ENCODE measurements around the gene PHACTR1. TPM values are rescaled to one million over a fixed set of nuclear protein-coding genes. Genes with fewer than 3 reads are reported as not detected.

The PHACTR1 gene
- total RNA-seq, 1 donor from 2014 or later: 8.5 TPM

DNA sequence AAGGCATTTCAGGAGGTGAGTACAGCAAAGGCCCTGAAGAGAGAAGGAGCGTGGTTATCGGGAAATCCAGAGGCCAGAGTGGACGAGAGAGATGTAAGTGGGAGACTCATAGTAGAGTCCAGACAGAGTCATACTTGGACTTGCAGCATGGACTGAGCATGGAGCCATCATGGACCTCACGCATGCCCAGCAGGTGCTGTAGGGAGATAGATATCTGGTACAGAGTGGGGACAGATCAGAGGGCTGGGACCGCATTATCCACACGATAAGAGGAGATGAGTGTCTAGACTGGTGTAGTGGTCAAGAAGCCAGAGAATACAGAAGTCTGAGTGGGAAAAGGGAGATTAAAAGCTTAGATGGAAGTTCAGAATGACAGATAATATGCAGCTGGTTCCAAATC, 484.8 kb downstream of the PHACTR1 start:
- Histone ChIP-seq H3K4me2 (ENCODE audit: low read length) (no peak overlapping the region), H3K27me3 (ENCODE audit: insufficient read depth, low read length) (no peaks in the 10 kb centered on the region), H2AFZ (ENCODE audit: low read depth, low read length) (no peak overlapping the region), H3K9ac (ENCODE audit: low read length) (no peak overlapping the region), H3K36me3 (ENCODE audit: insufficient read depth, low read length) (no peaks in the 10 kb centered on the region), H3K4me1 (ENCODE audit: insufficient read depth, low read length) (no peaks in the 10 kb centered on the region), H3K27ac (ENCODE audit: low read depth, low read length) (no peak overlapping the region), H3K4me3 (ENCODE audit: insufficient read depth, low read depth, low read length) (no peak overlapping the region), H4K20me1 (ENCODE audit: insufficient read depth, low read length) (no peaks in the 10 kb centered on the region), H3K79me2 (ENCODE audit: insufficient read depth, low read length) (no peaks in the 10 kb centered on the region), H3K9me3 (ENCODE audit: insufficient read depth, low read depth, low read length) (no peaks in the 10 kb centered on the region)
- Mint-ChIP-seq H3K4me1 (ENCODE audit: low read depth, unreplicated experiment) (no peaks in the 10 kb centered on the region), H3K36me3 (ENCODE audit: low read depth, unreplicated experiment) (peaks cover 15% of the 10 kb centered on the region), H3K27me3 (ENCODE audit: low read depth, unreplicated experiment) (no peaks in the 10 kb centered on the region), H3K27ac (ENCODE audit: unreplicated experiment) (no peak overlapping the region), H3K4me3 (ENCODE audit: unreplicated experiment) (no peak overlapping the region), H3K9me3 (ENCODE audit: unreplicated experiment) (no peaks in the 10 kb centered on the region)
- no peak for FAIRE-seq
- DNase-seq (ENCODE audit: low read depth): no peak
- no peak for TF ChIP-seq EZH2 (IDR thresholded peaks at IDR 0.05; ENCODE audit: insufficient read depth, low read length)
- TF ChIP-seq, protein P1, sequence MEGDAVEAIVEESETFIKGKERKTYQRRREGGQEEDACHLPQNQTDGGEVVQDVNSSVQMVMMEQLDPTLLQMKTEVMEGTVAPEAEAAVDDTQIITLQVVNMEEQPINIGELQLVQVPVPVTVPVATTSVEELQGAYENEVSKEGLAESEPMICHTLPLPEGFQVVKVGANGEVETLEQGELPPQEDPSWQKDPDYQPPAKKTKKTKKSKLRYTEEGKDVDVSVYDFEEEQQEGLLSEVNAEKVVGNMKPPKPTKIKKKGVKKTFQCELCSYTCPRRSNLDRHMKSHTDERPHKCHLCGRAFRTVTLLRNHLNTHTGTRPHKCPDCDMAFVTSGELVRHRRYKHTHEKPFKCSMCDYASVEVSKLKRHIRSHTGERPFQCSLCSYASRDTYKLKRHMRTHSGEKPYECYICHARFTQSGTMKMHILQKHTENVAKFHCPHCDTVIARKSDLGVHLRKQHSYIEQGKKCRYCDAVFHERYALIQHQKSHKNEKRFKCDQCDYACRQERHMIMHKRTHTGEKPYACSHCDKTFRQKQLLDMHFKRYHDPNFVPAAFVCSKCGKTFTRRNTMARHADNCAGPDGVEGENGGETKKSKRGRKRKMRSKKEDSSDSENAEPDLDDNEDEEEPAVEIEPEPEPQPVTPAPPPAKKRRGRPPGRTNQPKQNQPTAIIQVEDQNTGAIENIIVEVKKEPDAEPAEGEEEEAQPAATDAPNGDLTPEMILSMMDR (IDR thresholded peaks at IDR 0.05; ENCODE audit: insufficient read depth, low read depth, low read length): no peak

DNA sequence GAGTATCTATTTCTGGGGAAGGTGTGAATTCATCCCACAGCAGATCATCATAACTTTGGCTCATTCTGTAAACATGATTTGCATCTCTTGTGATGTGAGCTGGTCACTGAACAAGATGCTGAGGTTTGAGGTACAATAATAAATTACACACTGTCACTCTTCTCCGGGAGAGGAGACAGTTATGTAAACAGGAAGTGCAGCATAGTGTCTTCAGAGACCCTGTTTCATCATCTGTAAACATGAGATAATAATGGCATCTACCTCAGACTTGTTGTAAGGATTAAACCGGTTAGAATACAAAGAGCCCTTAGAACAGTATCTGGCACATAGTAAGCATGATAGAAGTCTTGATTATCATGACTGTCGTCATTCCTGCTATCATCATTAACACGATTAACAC, 486.6 kb downstream of the PHACTR1 start:
- Mint-ChIP-seq H3K4me1 (ENCODE audit: low read depth, unreplicated experiment) (no peaks in the 10 kb centered on the region), H3K27me3 (ENCODE audit: low read depth, unreplicated experiment) (no peaks in the 10 kb centered on the region), H3K9me3 (ENCODE audit: unreplicated experiment) (no peaks in the 10 kb centered on the region), H3K27ac (ENCODE audit: unreplicated experiment) (no peak overlapping the region), H3K36me3 (ENCODE audit: low read depth, unreplicated experiment) (peaks cover 15% of the 10 kb centered on the region), H3K4me3 (ENCODE audit: unreplicated experiment) (no peak overlapping the region)
- Histone ChIP-seq H3K4me2 (ENCODE audit: low read length) (no peak overlapping the region), H4K20me1 (ENCODE audit: insufficient read depth, low read length) (no peaks in the 10 kb centered on the region), H3K79me2 (ENCODE audit: insufficient read depth, low read length) (no peaks in the 10 kb centered on the region), H3K27ac (ENCODE audit: low read depth, low read length) (no peak overlapping the region), H2AFZ (ENCODE audit: low read depth, low read length) (no peak overlapping the region), H3K9me3 (ENCODE audit: insufficient read depth, low read depth, low read length) (no peaks in the 10 kb centered on the region), H3K27me3 (ENCODE audit: insufficient read depth, low read length) (no peaks in the 10 kb centered on the region), H3K4me1 (ENCODE audit: insufficient read depth, low read length) (no peaks in the 10 kb centered on the region), H3K36me3 (ENCODE audit: insufficient read depth, low read length) (no peaks in the 10 kb centered on the region), H3K4me3 (ENCODE audit: insufficient read depth, low read depth, low read length) (no peak overlapping the region), H3K9ac (ENCODE audit: low read length) (no peak overlapping the region)
- FAIRE-seq (no peak), DNase-seq (ENCODE audit: low read depth) (no peak)
- TF ChIP-seq, protein P1 (IDR thresholded peaks at IDR 0.05; ENCODE audit: insufficient read depth, low read depth, low read length): no peak
- TF ChIP-seq EZH2 (IDR thresholded peaks at IDR 0.05; ENCODE audit: insufficient read depth, low read length): no peak

DNA sequence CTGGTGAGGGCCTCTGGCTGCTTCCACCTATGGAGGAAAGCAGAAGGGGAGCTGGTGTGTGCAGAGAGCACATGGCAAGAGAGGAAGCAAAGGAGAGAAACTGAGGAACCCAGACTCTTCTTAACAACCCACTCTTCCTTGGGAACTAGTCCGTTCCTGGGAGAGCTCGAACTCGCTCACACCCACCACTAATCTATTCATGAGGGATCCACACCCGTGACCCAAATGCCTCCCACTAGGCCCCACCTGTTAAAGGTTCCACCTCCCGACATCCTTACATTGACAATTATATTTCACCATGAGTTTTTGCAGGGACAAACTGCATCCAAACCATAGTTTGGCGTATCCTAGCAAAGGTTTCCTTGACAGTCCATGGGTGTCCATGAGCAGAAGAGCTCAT, 488.5 kb downstream of the PHACTR1 start:
- H3K4me3 Mint-ChIP-seq (ENCODE audit: unreplicated experiment): no peak overlapping the region
- Histone ChIP-seq H3K79me2 (ENCODE audit: insufficient read depth, low read length) (no peaks in the 10 kb centered on the region), H3K36me3 (ENCODE audit: insufficient read depth, low read length) (no peaks in the 10 kb centered on the region), H3K4me1 (ENCODE audit: insufficient read depth, low read length) (no peaks in the 10 kb centered on the region), H4K20me1 (ENCODE audit: insufficient read depth, low read length) (no peaks in the 10 kb centered on the region), H3K9me3 (ENCODE audit: insufficient read depth, low read depth, low read length) (no peaks in the 10 kb centered on the region), H3K27ac (ENCODE audit: low read depth, low read length) (no peak overlapping the region), H3K4me3 (ENCODE audit: insufficient read depth, low read depth, low read length) (no peak overlapping the region), H3K4me2 (ENCODE audit: low read length) (no peak overlapping the region), H3K9ac (ENCODE audit: low read length) (no peak overlapping the region), H3K27me3 (ENCODE audit: insufficient read depth, low read length) (no peaks in the 10 kb centered on the region), H2AFZ (ENCODE audit: low read depth, low read length) (no peak overlapping the region)
- FAIRE-seq: no peak
- H3K36me3 Mint-ChIP-seq (ENCODE audit: low read depth, unreplicated experiment): peaks cover 17% of the 10 kb centered on the region
- H3K27ac Mint-ChIP-seq (ENCODE audit: unreplicated experiment): no peak overlapping the region
- no peaks in the 10 kb centered on the region for H3K27me3 Mint-ChIP-seq (ENCODE audit: low read depth, unreplicated experiment)
- DNase-seq (ENCODE audit: low read depth): no peak
- H3K9me3 Mint-ChIP-seq (ENCODE audit: unreplicated experiment): no peaks in the 10 kb centered on the region
- peaks cover 4% of the 10 kb centered on the region for H3K4me1 Mint-ChIP-seq (ENCODE audit: low read depth, unreplicated experiment)
- no peak for TF ChIP-seq EZH2 (IDR thresholded peaks at IDR 0.05; ENCODE audit: insufficient read depth, low read length)
- TF ChIP-seq, protein P1 (IDR thresholded peaks at IDR 0.05; ENCODE audit: insufficient read depth, low read depth, low read length): no peak

Data from astrocyte (in vitro differentiated cells and primary cell).